HG03439 (cell line): ENCODE results near the gene CILP.
"Not testable (repeated sequence)": the region's sequence is repeated elsewhere in the genome, so short reads cannot be mapped to it uniquely, and the experiment has no call there.

Experiments
- ATAC-seq: cut with Tn5 transposase; IDR thresholded peaks from one replicate; pipeline ENCODE4 v1.9.1; 2021; ENCODE audit warnings: mild to moderate bottlenecking, moderate library complexity; ENCODE audit not compliant: unreplicated experiment

CILP gene

DNA sequence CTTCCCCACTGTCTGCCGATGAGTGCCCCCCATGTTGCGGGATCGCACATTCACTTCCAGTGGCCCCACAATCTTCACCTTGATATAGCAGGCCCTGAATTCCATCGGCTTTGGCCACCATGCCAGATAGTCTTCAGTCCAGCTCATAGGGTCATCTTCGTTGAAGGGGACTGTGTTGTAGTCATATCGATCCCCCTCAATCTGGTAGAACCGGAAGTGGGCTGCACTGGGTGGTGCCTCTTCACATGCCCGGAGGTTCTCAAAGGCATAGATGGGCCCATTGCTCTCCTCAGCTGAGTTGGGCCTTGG, 14.0 kb downstream of the CILP start:
- ATAC-seq: no peak

- no peak for ATAC-seq
Measured at GRCh38 chr15:65196637-65197336, 14.5 kb downstream of the CILP start.

DNA sequence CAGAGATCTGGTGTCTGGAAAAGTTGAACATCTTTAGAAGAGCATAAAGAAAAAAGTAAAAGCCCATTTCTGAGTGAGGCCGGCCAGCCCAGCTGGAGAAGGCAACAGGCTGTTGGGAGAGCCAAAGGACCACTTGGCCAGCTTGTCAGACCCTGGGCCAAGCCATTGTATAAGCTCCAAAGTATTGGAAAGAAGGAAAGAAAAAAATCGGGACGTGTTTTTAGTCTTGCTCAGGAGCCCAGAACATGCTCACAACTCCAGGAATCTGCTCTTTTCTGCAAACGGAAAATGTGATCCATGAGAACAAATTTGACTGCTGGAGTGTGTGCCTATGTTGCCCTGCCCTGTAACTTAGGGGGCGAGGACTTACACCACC, 15.7 kb downstream of the CILP start:
- no peak for ATAC-seq

- ATAC-seq: no peak
Measured at GRCh38 chr15:65194826-65195547, 16.3 kb downstream of the CILP start.

- no peak for ATAC-seq
Measured at GRCh38 chr15:65192016-65192415, 19.3 kb downstream of the CILP start.

DNA sequence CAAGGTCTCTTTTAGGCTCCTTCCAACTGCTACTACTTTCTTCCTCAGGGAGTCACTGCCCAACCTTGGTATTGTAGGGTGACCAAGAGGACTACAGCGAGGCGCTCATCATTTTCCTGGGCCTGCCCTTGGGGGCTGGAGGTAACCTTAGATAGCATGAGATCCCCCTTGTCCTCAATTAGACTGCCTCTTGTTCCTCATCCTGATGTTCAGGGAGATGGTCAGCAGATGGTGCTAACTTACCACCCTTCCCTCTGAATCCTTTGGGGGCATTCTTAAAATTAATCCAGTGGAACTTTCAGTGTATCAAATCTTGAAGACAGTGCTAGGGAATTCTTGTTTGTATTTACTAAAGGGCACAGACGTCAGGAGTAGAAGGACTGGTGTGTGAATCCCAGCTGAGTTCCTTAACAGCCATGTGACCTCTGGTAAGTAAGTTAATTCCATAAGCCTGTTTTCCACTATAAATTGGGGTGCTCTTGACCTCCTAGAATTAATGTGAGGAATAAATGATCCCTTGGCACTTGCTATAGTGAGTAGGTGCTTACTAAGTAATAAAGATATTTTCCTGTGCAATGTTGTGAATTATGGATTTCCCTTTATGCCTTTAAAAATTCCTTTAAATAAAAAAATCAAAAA, 22.1 kb downstream of the CILP start:
- ATAC-seq: no peak

DNA sequence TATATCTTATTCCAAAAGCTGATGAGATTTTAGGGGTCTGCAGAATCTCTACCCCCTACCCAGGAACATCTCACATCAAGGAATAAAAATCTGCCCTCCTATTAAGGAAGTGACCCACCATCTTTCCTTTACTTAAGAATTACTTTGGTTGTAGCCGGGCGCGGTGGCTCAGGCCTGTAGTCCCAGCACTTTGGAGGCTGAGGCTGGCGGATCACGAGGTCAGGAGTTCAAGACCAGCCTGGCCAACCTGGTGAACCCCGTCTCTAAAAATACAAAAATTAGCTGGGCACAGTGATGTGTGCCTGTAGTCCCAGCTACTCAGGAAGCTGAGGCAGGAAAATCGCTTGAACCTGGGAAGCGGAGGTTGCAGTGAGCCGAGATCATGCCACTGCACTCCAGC, 22.8 kb downstream of the CILP start:
- ATAC-seq: not testable (repeated sequence)

GRCh38 chr15:65184868-65185717, 26.2 kb downstream of the CILP start, which contains the start of gene CLPX:
CLPX (minus strand) TSS chr15:65185342; CDS start chr15:65185153, 189 bp downstream.
- peak; percentile 75 for ATAC-seq

DNA sequence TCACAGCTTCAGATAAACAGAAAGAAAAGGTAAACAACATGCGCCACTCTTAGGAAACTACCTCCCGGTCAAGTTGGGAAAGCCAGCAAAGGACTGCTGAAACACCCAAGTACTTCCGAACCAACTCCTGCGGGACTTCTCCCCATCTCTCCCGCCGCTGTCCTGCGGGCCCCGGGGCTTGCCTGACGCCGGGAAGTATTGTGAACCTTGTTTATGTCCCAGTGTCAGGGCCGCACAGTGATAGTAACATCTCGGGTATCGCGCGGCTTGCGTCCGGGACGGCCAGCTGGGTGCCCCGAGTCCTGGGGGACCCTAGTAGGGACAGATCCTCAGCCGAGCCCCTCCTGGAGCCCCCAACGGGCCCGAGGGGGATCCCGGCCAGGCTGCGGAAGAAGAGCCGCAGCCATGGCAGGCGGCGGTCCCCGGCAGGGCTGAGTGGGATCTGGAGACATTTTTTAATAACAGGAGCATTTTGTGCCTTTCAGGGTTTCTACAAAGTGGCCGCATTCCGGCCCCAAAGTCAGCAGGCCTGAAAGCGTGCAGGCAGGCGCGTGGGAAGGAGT, 26.9 kb downstream of the CILP start:
- no peak for ATAC-seq

GRCh38 chr15:65183865-65184159, 27.5 kb downstream of the CILP start:
- ATAC-seq: no peak

DNA sequence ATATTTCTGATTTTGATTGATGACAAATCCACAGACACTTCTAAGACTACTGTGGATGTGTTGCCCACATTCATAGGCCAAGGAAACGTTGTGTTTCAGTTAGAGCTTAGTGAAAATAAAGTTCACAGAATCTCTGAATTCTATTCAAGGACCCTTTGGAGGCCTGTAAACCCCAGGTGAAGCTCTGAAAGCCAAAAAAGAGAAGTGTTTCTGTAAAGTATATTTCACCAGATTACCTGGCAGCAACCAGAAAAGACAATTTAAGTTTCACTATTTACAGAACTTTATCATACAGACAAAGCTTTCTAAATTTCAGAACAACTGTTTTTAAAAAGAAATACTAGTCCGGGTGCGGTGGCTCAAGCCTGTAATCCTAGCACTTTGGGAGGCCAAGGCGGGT, 28.7 kb downstream of the CILP start:
- ATAC-seq: no peak

- ATAC-seq: not testable (repeated sequence)
Measured at GRCh38 chr15:65181582-65182353, 29.5 kb downstream of the CILP start.

DNA sequence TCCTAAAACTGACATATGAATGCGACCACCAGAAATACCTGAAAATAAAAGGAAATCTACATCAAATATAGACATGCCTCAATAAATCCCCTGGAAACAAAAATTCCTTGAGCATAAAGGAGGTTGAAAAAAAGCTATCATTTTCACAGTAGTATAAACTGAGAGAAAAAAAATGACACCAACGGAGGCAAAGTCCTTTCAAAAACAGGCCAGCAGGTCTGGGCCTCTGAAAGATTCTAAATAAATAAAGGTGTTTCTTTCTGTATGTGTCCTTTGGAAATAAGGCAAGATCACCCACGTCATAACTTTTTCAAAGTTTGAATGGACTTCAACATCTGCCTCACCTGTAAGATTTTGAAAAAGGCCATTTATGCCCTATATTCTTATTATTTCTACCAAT, 31.1 kb downstream of the CILP start:
- no peak for ATAC-seq

GRCh38 chr15:65177901-65178300, 33.4 kb downstream of the CILP start:
- no peak for ATAC-seq

DNA sequence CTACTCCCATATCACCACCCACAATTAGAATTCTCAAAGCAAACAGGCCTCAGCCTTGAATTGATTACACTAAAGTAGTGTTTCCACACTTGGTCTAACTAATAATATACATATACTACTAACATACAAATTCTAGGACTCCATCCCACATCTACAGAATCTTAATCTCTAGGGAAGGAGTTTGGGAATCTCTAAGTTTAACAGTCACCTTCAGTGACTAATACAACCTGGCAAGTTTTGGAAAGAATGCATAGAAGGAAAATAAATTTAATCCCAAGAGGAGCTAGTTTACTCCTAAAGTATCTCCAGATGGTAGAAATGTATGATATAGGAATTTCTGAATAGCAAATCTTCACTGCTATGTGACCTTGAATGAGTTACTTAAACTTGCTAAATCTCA, 35.2 kb downstream of the CILP start:
- ATAC-seq: no peak

- ATAC-seq: no peak
Measured at GRCh38 chr15:65175511-65175910, 35.8 kb downstream of the CILP start.

- no peak for ATAC-seq
Measured at GRCh38 chr15:65174509-65174908, 36.8 kb downstream of the CILP start.

DNA sequence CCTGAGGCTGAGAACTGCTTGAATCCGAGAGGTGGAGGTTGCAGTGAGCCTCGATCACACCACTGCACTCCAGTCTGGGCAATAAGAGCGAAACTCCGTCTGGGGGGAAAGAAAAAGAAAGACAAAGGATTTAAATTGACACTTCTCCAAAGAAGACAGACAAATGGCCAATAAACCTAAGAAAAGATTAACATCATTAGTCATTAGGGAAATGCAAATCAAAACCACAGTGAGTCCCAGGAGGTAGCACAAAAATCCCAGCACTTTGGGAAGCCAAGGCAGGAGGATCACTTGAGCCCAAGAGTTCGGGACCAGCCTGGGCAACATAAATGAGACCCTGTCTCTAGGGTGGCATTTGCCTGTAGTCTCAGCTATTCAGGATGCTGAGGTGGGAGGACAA, 38.7 kb downstream of the CILP start:
- no peak for ATAC-seq

- ATAC-seq: no peak
Measured at GRCh38 chr15:65171428-65171827, 39.8 kb downstream of the CILP start.

DNA sequence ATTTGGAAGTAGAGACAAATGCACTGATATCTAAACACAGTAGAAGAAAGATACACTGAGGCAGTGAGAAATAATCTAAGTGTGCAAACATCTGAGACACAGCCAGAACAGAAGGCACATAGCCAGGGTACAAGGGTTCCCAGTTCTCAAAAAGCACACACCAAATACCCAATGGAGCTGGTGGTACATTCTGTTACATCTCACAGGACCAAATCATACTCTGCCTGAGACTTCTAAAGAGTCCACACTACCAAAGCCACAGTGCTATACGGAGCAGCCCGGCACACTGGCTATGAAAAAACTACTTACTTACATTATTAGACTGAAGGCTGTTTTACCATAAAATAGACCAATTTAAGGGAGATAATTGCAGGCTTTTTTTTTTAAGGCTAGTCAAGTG, 45.4 kb downstream of the CILP start:
- no peak for ATAC-seq
